Upper lobe of right lung (tissue), 1 donor: ENCODE data around the gene RSPH10B2. TPM values are rescaled to one million over a fixed set of nuclear protein-coding genes. Genes with fewer than 3 reads are reported as not detected.
"Not testable (repeated sequence)": the region's sequence is repeated elsewhere in the genome, so short reads cannot be mapped to it uniquely, and the experiment has no call there.

Experiments used
- ATAC-seq: fragments of 200-7000 bp; cut with Tn5 transposase; one replicate; pipeline ENCODE4 v1.9.1; 2020; ENCODE audit warnings: mild to moderate bottlenecking, moderate library complexity
- DNase-seq: peaks from one replicate; pipeline ENCODE4 v3.0.0-alpha.2; 2020
- H3K27ac ChIP-seq: fragments of 200-600 bp; one replicate; pipeline ENCODE4 v1.8.0; 2022
- H3K27me3 ChIP-seq: fragments of 200-600 bp; one replicate; pipeline ENCODE4 v1.8.0; 2022; ENCODE audit warnings: mild to moderate bottlenecking
- H3K36me3 ChIP-seq: fragments of 200-600 bp; one replicate; pipeline ENCODE4 v1.8.0; 2022
- H3K4me1 ChIP-seq: fragments of 200-600 bp; one replicate; pipeline ENCODE4 v1.8.0; 2022
- H3K4me3 ChIP-seq: fragments of 200-600 bp; one replicate; pipeline ENCODE4 v1.8.0; 2022; ENCODE audit warnings: mild to moderate bottlenecking
- H3K9me3 ChIP-seq: fragments of 200-600 bp; one replicate; pipeline ENCODE4 v1.8.0; 2022
- CTCF ChIP-seq: fragments of 200-600 bp; IDR thresholded peaks from one replicate; pipeline ENCODE4 v1.8.0; 2022; ENCODE audit warnings: antibody characterized with exemption
- intact Hi-C: fragments of 100-400 bp; cut with DNase I; formaldehyde crosslinking; loops from one replicate; pipeline ENCODE4 v1.11.0; 2022
- long read RNA-seq: library from polyadenylated mRNA; unstranded; transcript quantifications from one replicate; pipeline ENCODE4 v2.0.0, GENCODE V29; 2021
- total RNA-seq: library from RNA; stranded (reverse); fragmentation: NEBNext Ultra II Directional; extraction: Animal tissue kit (Norgen Biotek cat#: 25700); gene quantifications from one replicate; pipeline ENCODE4 v1.2.1, GENCODE V29; 2021
- donor health status: DM: no; HTN: yes; CAD: no; lungs with severe emphysema.

The RSPH10B2 gene
- total RNA-seq = not detected
- long read RNA-seq = 0 reads

DNA sequence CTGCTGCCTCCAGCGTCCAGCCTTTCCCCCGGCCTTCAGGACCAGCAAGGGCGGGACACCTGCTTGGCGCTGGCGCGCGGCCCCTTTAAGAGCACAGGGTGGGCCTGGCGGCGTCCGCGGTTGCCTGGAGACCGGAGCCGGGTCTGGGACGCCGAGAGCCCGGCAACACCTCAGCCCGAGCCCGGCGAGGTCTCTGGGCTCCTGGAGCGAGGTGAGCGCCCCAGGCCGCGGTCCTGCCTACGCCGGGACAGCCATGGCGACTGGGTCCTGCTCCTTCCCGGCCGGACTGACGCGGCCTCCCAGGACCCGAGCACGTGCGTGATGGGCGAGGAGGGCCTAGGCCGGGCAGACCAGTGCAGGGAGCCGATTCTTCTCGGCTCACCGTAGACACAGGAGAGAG is at the start of gene RSPH10B2:
Gene RSPH10B2 (plus strand): TSS at position 140 of the 400 bp plus-strand sequence. CDS start 3,575 bp downstream, outside the sequence.
- DNase-seq (peak; percentile 62), ATAC-seq (peak; percentile 68)
- H3K4me3 ChIP-seq, intact Hi-C loops, H3K9me3 ChIP-seq, H3K36me3 ChIP-seq, H3K4me1 ChIP-seq, H3K27ac ChIP-seq, H3K27me3 ChIP-seq: not testable (repeated sequence)

DNA sequence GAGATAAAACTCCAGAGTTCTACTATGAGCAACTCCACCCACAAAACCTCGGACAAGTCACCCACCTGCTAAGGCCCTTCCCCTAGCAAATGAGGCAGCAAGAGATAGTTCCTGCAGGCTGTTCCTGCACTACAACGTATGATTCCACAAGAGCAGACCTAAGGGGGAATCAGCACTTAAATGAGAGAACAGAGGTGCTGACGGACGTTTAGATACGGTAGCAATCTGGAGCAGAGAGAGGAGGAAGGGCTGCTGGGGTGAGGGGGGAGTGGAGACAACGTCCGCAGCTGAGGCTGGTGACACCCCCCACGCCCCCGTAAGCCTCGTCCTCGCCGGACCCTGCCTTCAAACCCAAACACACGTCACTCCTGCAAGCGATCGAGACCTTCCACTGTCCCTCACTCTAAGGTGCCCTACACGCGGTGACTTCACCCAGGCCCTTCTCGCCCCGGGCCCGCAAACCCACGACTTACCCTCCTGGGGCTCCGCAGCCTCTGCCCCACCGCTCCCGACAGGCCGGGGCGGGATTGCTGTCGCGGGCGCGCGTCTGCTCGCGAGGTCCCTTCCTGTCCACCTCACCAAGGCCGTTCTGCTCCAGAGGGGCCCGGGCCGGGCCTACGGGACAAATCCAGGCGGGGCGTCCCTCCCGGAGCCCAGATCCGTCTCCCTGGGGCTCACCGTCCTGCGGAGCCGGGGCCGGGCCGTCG is 47.8 kb upstream of the RSPH10B2 start:
- DNase-seq = peak; percentile 77
- H3K27ac ChIP-seq = peak overlapping the region; percentile 86
- no peak for TF ChIP-seq CTCF

DNA sequence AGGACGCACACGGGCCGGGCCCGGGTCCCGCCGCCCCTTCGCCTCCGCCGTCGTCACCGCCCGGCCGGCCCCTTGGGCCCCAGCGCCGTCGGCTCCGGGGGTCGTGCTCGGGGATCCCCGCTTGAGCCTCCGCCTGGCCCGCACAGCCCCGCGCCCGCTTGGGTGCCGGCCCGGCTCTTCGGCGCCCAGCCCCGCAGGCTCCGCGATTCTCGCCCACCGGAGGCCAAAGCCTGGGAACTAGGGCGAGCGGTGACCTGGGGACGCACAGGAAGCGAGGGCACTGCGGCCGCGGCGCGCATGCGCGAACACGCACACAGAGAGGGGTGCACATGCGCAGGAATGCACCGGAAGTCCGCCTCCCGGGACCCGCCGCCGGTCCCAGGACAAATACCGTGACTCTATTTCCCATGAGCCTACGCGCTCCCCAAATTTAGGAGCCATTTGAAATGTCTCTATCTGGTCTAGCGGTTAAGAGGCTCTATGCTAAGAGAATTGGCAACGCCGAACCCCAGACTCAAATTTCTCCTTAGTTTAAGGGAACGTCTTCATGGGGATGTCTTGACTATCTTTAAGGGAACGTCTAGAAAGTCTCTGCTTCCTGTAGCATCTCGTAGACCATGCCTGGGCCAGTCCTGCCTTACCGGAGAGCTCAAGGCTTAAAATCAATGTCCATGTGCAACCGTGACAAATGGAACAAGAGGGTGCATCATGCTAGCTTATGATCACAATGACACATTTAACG is 47.1 kb upstream of the RSPH10B2 start, which contains the start of gene ZNF12:
Gene ZNF12 (minus strand): TSS at position 282 of the 742 bp plus-strand sequence. CDS start 1,774 bp downstream, outside the sequence.
- Histone ChIP-seq H3K4me3 (peak within 1 kb of the TSS; percentile 95), H3K27ac (peak within 1 kb of the TSS; percentile 86), H3K9me3 (no peaks in the 10 kb centered on the region), H3K36me3 (peaks cover 20% of the 10 kb centered on the region), H3K4me1 (peaks cover 30% of the 10 kb centered on the region), H3K27me3 (peaks cover 9% of the 10 kb centered on the region)
- TF ChIP-seq CTCF = no peak
- DNase-seq (peak; percentile 99), ATAC-seq (peak; percentile 99)
- intact Hi-C loops = no loop called here

More for the DNA sequence above, 47.8 kb upstream of the RSPH10B2 start:
- peaks cover 28% of the 10 kb centered on the region for H3K36me3 ChIP-seq
- H3K27me3 ChIP-seq = peaks cover 7% of the 10 kb centered on the region
- peak; percentile 12 for ATAC-seq
- peaks cover 30% of the 10 kb centered on the region for H3K4me1 ChIP-seq
- peak overlapping the region; percentile 95 for H3K4me3 ChIP-seq
- intact Hi-C loops = no loop called here
- H3K9me3 ChIP-seq = no peaks in the 10 kb centered on the region

DNA sequence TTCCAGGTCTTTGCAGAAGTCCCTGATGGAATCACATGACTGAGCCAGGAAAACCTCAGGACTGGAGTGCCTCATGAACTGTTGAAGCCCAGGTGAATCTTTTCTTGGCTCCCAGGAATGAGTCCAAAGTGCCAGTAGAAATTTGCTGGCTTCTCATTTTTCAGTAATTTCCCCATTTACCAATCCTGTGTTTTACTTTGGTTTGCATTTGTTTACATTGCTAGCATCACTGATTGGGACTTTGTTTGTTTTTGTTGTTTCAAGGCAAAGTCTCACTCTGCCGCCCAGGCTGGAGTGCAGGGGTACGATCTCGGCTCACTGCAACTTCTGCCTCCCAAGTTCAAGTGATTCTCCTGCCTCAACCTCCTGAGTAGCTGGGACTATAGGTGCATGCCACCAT is 45.6 kb upstream of the RSPH10B2 start:
- no peak for TF ChIP-seq CTCF
- no peaks in the 10 kb centered on the region for H3K9me3 ChIP-seq
- no peak overlapping the region for H3K4me3 ChIP-seq
- H3K27me3 ChIP-seq = peaks cover 9% of the 10 kb centered on the region
- ATAC-seq (no peak), DNase-seq (no peak)
- peaks cover 26% of the 10 kb centered on the region for H3K4me1 ChIP-seq
- no peak overlapping the region for H3K27ac ChIP-seq
- intact Hi-C loops = no loop called here
- peaks cover 17% of the 10 kb centered on the region for H3K36me3 ChIP-seq

GRCh38 chr7:6709808-6710207 is 44.1 kb upstream of the RSPH10B2 start:
- TF ChIP-seq CTCF = no peak
- intact Hi-C loops = no loop called here
- H3K27ac ChIP-seq = no peak overlapping the region
- H3K9me3 ChIP-seq = no peaks in the 10 kb centered on the region
- no peak overlapping the region for H3K4me3 ChIP-seq
- peaks cover 16% of the 10 kb centered on the region for H3K4me1 ChIP-seq
- ATAC-seq = no peak
- H3K27me3 ChIP-seq = peaks cover 9% of the 10 kb centered on the region
- DNase-seq = no peak
- peaks cover 2% of the 10 kb centered on the region for H3K36me3 ChIP-seq

GRCh38 chr7:6714360-6714759 is 39.5 kb upstream of the RSPH10B2 start:
- no peak for TF ChIP-seq CTCF
- no peak overlapping the region for H3K27ac ChIP-seq
- H3K9me3 ChIP-seq = no peaks in the 10 kb centered on the region
- H3K36me3 ChIP-seq = no peaks in the 10 kb centered on the region
- intact Hi-C loops = no loop called here
- peaks cover 9% of the 10 kb centered on the region for H3K27me3 ChIP-seq
- ATAC-seq (no peak), DNase-seq (no peak)
- H3K4me3 ChIP-seq = no peak overlapping the region
- no peaks in the 10 kb centered on the region for H3K4me1 ChIP-seq

GRCh38 chr7:6715898-6716297 is 38.0 kb upstream of the RSPH10B2 start:
- intact Hi-C loops = not testable (repeated sequence)

More at GRCh38 chr7:6715898-6716297, 38.0 kb upstream of the RSPH10B2 start:
- H3K27me3 ChIP-seq, DNase-seq, H3K27ac ChIP-seq, ATAC-seq, H3K4me3 ChIP-seq, H3K36me3 ChIP-seq, H3K9me3 ChIP-seq, H3K4me1 ChIP-seq: not testable (repeated sequence)
